NB4 (cell line): ENCODE data around the gene OSR1.

Experiments
- MAX ChIP-seq: IDR thresholded peaks from 2 replicates; pipeline ENCODE4 v1.6.1; 2011; ENCODE audit warnings: low read depth, low read length
- MYC ChIP-seq: IDR thresholded peaks from 2 replicates; pipeline ENCODE4 v1.6.1; 2011; ENCODE audit warnings: low read depth, low read length
- POLR2A ChIP-seq: IDR thresholded peaks from 2 replicates; pipeline ENCODE4 v1.6.1; 2011; ENCODE audit warnings: mild to moderate bottlenecking; ENCODE audit not compliant: insufficient read length; ENCODE audit errors: extremely low read depth
- TF ChIP-seq, protein P1 (sequence below): IDR thresholded peaks from one replicate; pipeline ENCODE4 v1.5.1; 2012; ENCODE audit warnings: low read depth, low read length

GRCh38 chr2:19319698-19320097 lies 38.7 kb downstream of the OSR1 start:
- TF ChIP-seq, protein P1, sequence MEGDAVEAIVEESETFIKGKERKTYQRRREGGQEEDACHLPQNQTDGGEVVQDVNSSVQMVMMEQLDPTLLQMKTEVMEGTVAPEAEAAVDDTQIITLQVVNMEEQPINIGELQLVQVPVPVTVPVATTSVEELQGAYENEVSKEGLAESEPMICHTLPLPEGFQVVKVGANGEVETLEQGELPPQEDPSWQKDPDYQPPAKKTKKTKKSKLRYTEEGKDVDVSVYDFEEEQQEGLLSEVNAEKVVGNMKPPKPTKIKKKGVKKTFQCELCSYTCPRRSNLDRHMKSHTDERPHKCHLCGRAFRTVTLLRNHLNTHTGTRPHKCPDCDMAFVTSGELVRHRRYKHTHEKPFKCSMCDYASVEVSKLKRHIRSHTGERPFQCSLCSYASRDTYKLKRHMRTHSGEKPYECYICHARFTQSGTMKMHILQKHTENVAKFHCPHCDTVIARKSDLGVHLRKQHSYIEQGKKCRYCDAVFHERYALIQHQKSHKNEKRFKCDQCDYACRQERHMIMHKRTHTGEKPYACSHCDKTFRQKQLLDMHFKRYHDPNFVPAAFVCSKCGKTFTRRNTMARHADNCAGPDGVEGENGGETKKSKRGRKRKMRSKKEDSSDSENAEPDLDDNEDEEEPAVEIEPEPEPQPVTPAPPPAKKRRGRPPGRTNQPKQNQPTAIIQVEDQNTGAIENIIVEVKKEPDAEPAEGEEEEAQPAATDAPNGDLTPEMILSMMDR, result no peak
- TF ChIP-seq MYC (no peak), POLR2A (no peak), MAX (no peak)
